Activated CD4-positive, alpha-beta memory T cell treated with anti-CD3 and anti-CD28 coated beads for 36 hours (primary cell): Measurements from ENCODE around the gene SMIM24. TPM values are rescaled to one million over a fixed set of nuclear protein-coding genes. Genes with fewer than 3 reads are reported as not detected.

Source experiments
- total RNA-seq, 2 experiments: library from RNA; stranded (reverse); gene quantifications; one replicate each; pipeline ENCODE4 v1.2.3, GENCODE V29; 2021

SMIM24 gene
- total RNA-seq, 2 experiments from 2014 or later: not detected

Other genes with a start within 250 kb of the SMIM24 start
- 10 to 100 TPM; 19.7 to 19.9 TPM for gene NFIC, start 113.9 kb downstream of the SMIM24 start, total RNA-seq
- not detected for gene SMIM44, start 2.9 kb upstream of the SMIM24 start, total RNA-seq
- 10 to 100 TPM; 15.0 to 17.0 TPM for gene DOHH, start 20.1 kb upstream of the SMIM24 start, total RNA-seq
- 10 to 100 TPM; 43.5 to 46.9 TPM for gene FZR1, start 25.8 kb upstream of the SMIM24 start, total RNA-seq
- 1 to 10 TPM; 1.1 to 1.8 TPM for gene TEKTIP1, start 58.6 kb upstream of the SMIM24 start, total RNA-seq
- 10 to 100 TPM; 50.6 to 54.2 TPM for gene MFSD12, start 77.1 kb upstream of the SMIM24 start, total RNA-seq
- gene HMG20B, start 92.4 kb upstream of the SMIM24 start, total RNA-seq: 10 to 100 TPM; 68.1 to 78.5 TPM
- under 1 TPM; 0.19 to 0.26 TPM for gene GIPC3, start 105.0 kb upstream of the SMIM24 start, total RNA-seq
- gene TBXA2R, start 126.3 kb upstream of the SMIM24 start, total RNA-seq: under 1 TPM; 0.31 to 0.36 TPM
- 10 to 100 TPM; 25.2 to 27.2 TPM for gene CACTIN, start 146.3 kb upstream of the SMIM24 start, total RNA-seq
- gene PIP5K1C, start 219.9 kb upstream of the SMIM24 start, total RNA-seq: 10 to 100 TPM; 14.7 to 15.7 TPM
- 1 to 10 TPM; 3.1 to 3.7 TPM for gene TJP3, start 227.9 kb upstream of the SMIM24 start, total RNA-seq